ENCODE results near the gene DENND1A.

DENND1A gene

DNA sequence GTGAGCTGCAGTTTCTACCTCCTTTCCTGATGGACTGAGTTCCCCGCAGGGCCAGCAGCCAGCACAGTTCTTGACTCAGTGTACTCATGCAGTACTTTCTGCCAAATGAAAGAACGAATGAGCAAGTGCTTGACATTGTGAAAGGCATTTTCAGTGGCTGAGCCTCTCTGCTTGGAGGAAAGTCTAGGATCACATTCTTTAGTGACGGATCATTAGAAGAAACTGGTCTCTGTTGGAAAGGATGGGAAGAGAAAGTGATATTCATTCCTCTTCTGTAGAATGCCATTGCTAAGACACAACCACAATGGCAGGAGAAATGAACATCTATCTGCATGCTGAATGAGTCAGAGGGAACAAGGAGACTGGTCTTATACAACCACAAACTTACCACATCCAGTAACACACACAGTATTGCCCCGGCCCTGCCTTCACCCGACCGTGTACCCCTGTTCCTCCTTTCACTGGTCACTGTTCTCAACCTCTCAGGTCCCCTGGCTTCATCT lies 367.0 kb downstream of the DENND1A start:
- FAIRE-seq, result no peak
- TF ChIP-seq, protein P1, sequence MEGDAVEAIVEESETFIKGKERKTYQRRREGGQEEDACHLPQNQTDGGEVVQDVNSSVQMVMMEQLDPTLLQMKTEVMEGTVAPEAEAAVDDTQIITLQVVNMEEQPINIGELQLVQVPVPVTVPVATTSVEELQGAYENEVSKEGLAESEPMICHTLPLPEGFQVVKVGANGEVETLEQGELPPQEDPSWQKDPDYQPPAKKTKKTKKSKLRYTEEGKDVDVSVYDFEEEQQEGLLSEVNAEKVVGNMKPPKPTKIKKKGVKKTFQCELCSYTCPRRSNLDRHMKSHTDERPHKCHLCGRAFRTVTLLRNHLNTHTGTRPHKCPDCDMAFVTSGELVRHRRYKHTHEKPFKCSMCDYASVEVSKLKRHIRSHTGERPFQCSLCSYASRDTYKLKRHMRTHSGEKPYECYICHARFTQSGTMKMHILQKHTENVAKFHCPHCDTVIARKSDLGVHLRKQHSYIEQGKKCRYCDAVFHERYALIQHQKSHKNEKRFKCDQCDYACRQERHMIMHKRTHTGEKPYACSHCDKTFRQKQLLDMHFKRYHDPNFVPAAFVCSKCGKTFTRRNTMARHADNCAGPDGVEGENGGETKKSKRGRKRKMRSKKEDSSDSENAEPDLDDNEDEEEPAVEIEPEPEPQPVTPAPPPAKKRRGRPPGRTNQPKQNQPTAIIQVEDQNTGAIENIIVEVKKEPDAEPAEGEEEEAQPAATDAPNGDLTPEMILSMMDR (IDR thresholded peaks at IDR 0.05; ENCODE audit: insufficient read depth, missing control alignments), result no peak
- DNase-seq (ENCODE audit: insufficient read length, low spot score), result no peak

DNA sequence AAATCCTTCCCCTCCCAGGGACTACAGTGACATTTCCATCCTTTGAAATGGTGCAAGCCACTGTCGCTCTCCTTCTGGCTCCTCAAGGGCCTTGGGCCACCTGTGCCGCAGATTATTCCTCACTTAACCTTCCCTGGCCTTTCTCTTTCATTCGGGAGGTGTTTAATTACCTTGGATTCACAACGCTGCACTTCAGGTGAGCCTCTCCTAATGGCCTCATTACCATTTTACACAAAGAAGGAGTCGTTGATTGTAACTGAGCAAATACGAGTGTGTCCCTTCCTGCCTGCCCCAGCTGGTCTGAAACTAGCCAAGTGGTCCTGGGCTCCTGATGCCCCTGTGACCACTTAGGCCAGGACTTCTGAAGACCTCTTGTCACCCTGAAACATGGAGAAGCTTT lies 368.9 kb downstream of the DENND1A start:
- TF ChIP-seq, protein P1 (IDR thresholded peaks at IDR 0.05; ENCODE audit: insufficient read depth, missing control alignments), result no peak
- no peak for DNase-seq (ENCODE audit: insufficient read length, low spot score)
- FAIRE-seq, result no peak

DNA sequence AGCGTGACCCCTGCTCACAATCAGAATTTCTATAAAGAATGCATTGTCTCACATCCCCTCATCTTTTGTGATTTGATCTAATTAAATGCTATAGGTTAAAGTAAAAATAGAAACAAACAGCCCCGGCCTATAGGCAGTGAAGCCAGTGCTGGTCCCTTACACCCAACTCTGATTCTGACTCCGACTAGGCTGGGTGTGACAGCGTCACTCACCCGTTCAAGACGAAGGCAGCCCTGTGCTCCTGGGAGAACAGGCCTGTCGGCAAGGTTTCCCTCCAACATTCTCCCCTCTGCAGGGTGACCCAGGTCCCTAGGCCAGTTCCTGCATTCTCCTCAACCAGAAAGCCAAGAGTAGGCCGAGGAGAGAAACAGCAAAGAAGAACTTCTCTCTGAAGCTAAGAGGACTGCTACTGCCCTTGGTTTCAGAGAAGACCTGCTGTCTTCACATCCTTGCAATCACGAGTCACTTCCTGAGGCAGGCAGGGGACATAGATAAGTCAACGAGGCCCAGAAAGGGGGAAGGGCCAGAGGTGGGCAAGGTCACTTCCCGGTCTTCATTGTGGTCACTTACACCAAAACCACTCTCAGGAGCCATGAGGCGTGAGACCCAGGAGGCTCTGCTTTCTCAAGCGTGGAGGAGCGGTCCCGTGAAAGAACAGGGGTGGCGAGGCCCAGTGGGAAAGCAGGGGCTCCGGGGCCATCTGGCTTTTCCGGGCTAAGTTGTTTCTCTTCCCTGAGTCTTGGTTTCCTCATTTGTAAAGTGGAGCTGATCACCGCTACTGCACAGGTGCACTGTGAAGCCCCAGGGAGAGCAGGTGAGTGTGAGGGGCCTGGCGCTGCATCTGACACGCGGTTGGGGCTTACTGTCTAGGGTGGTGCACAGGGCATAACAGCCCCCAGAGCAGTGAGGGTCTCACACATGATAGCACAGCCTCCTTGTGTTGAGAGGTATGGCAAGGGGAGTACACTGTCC lies 373.2 kb downstream of the DENND1A start:
- DNase-seq (ENCODE audit: insufficient read length, low spot score) (no peak), FAIRE-seq (no peak)
- TF ChIP-seq, protein P1 (IDR thresholded peaks at IDR 0.05; ENCODE audit: insufficient read depth, missing control alignments), result no peak

DNA sequence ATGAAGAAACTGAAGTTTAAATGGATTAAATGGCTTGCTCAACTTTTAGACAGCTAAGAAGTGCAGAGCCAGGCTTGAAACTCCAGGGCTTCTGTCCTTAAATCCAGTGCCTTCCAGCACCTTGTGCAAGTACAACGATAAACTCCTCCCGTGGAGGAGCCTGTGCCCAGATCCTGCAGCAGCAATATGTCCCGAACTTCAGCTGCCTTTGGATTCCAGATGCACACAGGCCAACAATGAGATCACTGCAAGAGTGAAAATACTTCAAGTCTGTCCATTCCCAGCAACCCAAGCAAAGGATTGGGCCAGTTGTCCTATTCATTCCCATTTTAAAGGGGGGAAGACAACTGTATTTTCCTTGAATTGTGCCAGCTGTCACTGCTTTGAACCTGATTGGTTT lies 374.3 kb downstream of the DENND1A start:
- TF ChIP-seq, protein P1 (IDR thresholded peaks at IDR 0.05; ENCODE audit: insufficient read depth, missing control alignments), result no peak
- FAIRE-seq, result no peak
- DNase-seq (ENCODE audit: insufficient read length, low spot score), result no peak

DNA sequence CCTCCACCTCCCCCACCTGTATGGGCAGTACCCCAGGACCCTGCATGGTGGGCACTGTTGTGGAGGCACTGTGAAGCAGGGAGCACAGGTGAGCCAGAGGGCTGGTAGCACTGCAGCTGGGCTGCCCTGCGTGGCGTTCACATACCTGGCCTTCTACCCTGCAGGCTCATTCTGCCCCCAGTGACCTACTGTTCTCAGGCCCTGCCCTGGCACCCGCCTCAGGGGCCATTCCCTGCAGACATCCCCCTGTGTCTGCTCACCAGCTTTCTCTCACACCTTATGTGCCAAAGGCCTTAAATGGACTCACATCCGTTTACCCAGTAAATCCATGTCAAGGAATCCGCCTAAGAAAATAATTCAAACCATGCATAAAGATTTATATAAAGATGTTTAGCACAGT lies 377.4 kb downstream of the DENND1A start:
- TF ChIP-seq, protein P1 (IDR thresholded peaks at IDR 0.05; ENCODE audit: insufficient read depth, missing control alignments), result no peak
- no peak for FAIRE-seq
- no peak for DNase-seq (ENCODE audit: insufficient read length, low spot score)

DNA sequence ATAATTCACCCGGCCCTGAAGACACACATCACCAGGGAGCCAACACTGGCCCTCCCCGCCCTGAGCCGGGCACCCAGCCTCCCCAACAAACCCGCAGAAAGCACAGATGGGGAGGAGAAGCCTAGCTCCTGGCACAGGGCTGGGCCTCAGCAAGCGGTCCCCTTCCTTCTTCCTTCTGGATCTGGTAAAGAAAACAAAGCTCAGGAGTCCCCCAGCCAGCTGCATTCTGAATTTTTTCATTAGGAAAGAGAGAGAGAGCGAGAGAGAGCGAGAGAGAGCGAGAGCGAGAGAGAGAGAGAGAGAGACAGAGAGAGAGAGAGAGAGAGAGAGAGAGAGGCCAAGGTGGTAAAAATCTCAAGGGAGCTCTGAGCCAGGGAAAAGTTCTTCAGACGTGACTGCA lies 378.2 kb downstream of the DENND1A start:
- TF ChIP-seq, protein P1 (IDR thresholded peaks at IDR 0.05; ENCODE audit: insufficient read depth, missing control alignments), result no peak
- no peak for FAIRE-seq
- DNase-seq (ENCODE audit: insufficient read length, low spot score), result no peak

DNA sequence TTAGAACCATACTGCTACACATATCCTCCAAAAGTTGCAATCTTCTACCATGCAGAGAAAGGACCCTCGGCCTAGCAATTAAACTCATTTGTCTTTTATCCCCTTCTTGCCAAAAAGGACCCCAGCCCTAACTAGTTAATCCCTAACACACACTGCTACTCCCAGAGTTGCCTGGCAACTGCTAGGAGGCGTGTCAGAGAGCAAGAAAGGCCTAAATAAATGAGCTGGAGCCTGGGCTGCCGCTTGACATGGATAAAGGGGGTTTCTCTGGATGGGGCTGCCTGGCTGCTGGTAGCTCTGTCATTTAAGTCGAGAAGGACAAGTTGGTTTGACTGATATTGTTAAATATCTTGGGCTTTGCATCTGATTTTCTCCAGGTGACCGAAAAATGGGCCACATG lies 379.1 kb downstream of the DENND1A start:
- TF ChIP-seq, protein P1 (IDR thresholded peaks at IDR 0.05; ENCODE audit: insufficient read depth, missing control alignments), result no peak
- FAIRE-seq, result no peak
- no peak for DNase-seq (ENCODE audit: insufficient read length, low spot score)

Measured in D721Med (cell line).